Measurements from ENCODE around the gene KCNQ1OT1. TPM values are rescaled to one million over a fixed set of nuclear protein-coding genes. Genes with fewer than 3 reads are reported as not detected.

Gene KCNQ1OT1
- total RNA-seq, 1 experiment from 2014 or later: 1.2 TPM

DNA sequence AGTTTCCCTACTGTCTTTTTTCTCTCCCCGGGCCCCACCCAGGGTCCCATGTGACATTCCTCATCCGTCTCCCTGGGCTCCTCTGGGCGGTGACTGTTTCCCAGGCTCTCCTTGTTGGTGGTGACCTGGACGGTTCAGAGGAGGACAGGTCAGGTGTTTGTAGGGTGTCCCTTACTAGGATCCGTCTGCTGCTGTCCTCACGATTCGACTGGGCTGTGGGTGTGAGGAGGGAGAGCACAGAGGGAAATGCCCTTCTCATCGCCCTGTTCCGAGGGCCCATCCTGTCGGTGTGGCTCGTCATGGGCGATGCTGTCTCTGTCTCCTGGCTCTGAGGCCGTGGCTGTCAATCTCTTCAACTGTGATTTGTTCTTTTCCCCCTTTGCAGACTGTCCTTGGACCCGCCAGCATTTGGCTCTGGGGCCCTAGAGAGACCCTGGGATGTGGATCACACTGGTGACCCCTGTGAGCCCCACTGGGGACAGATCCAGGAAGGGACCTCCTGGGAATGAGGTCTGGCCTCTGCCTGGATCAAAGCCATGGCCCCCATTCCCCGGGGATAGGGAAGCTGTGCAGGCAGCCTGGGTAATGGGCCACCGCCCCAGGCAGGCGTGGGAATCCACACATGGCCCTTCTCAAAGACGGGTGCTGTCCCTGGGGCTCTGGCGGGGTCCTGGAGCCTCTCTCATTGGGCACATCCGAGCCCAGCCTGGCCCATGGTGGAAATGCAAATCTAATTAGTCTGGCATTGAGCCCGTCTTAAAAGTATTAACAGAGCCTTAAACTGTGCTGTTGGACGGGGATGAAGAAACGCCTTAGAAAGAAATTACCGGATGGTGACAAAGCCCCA lies 46.8 kb upstream of the KCNQ1OT1 start:
- no peak for DNase-seq
- H2AFZ ChIP-seq (ENCODE audit: low read length): no peak overlapping the region
- H3K18ac ChIP-seq (ENCODE audit: insufficient read length, low read depth, low read length): no peak overlapping the region
- no peaks in the 10 kb centered on the region for H3K79me1 ChIP-seq (ENCODE audit: insufficient read depth, low read depth, low read length, poor library complexity, severe bottlenecking)
- Mint-ChIP-seq H3K9me3 (no peaks in the 10 kb centered on the region; a peak in 1 of 5 replicates), H3K4me1 (peaks cover 0 to 9% of the 10 kb centered on the region in 2 experiments; a peak in 1 of 4 replicates), H3K27me3 (ENCODE audit: low read depth) (peaks cover 95% of the 10 kb centered on the region), H3K36me3 (ENCODE audit: insufficient read depth in 1 of 3, low read depth in 3 of 3) (no peaks in the 10 kb centered on the region), H3K27ac (peak overlapping the region in 1 of 3 experiments; percentile 67; a peak in 1 of 7 replicates), H3K4me3 (no peak overlapping the region)
- no peak overlapping the region for H2BK15ac ChIP-seq (ENCODE audit: low read depth, low read length)
- no peak overlapping the region for H3K4ac ChIP-seq (ENCODE audit: low read depth, low read length)
- no peak overlapping the region for H2BK12ac ChIP-seq (ENCODE audit: insufficient read length, low read depth, low read length)
- H3K79me2 ChIP-seq (ENCODE audit: insufficient read depth, low read length): no peaks in the 10 kb centered on the region
- no peak overlapping the region for H2BK120ac ChIP-seq (ENCODE audit: low read depth, low read length, poor library complexity, severe bottlenecking)
- H4K8ac ChIP-seq (replicated peaks; ENCODE audit: insufficient read length, low read depth, low read length): no peak overlapping the region
- peak overlapping the region; percentile 67; the same call in 1 of the 2 replicates for H3K14ac ChIP-seq (ENCODE audit: insufficient read depth, low read length)
- H3K23ac ChIP-seq (ENCODE audit: insufficient read length, low read depth, low read length): no peak overlapping the region
- H3K4me1 ChIP-seq (ENCODE audit: insufficient read depth, low read length): no peaks in the 10 kb centered on the region
- H3K56ac ChIP-seq (ENCODE audit: insufficient read length, low read depth, low read length): no peak overlapping the region
- no peak overlapping the region for H4K91ac ChIP-seq (ENCODE audit: insufficient read length, low read depth, low read length)
- H3T11ph ChIP-seq (ENCODE audit: low read length): no peak overlapping the region
- no peaks in the 10 kb centered on the region for H3K9me3 ChIP-seq (ENCODE audit: control insufficient read depth, low read depth, low read length)
- H3K9ac ChIP-seq (ENCODE audit: extremely low read depth, insufficient read length, low read length): no peak overlapping the region
- WGBS (ENCODE audit: extremely low coverage, insufficient read length, low lambda C conversion rate): no CpG with 5 or more reads among the region's 24 CpGs
- no peak overlapping the region for H2BK20ac ChIP-seq (ENCODE audit: low read depth, low read length, poor library complexity, severe bottlenecking)
- H3K27ac ChIP-seq (ENCODE audit: insufficient read length, low read depth, low read length): no peak overlapping the region
- TF ChIP-seq, protein P1, sequence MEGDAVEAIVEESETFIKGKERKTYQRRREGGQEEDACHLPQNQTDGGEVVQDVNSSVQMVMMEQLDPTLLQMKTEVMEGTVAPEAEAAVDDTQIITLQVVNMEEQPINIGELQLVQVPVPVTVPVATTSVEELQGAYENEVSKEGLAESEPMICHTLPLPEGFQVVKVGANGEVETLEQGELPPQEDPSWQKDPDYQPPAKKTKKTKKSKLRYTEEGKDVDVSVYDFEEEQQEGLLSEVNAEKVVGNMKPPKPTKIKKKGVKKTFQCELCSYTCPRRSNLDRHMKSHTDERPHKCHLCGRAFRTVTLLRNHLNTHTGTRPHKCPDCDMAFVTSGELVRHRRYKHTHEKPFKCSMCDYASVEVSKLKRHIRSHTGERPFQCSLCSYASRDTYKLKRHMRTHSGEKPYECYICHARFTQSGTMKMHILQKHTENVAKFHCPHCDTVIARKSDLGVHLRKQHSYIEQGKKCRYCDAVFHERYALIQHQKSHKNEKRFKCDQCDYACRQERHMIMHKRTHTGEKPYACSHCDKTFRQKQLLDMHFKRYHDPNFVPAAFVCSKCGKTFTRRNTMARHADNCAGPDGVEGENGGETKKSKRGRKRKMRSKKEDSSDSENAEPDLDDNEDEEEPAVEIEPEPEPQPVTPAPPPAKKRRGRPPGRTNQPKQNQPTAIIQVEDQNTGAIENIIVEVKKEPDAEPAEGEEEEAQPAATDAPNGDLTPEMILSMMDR (conservative IDR thresholded peaks at IDR 0.05): no peak
- H2BK5ac ChIP-seq (ENCODE audit: insufficient read length, low read length): no peak overlapping the region
- no peaks in the 10 kb centered on the region for H3K23me2 ChIP-seq (ENCODE audit: insufficient read length, low read depth, low read length, poor library complexity, severe bottlenecking)
- peaks cover 2% of the 10 kb centered on the region; the same call in 1 of the 2 replicates for H3K27me3 ChIP-seq (ENCODE audit: insufficient read depth, low read length)
- no peak overlapping the region for H2AK5ac ChIP-seq (ENCODE audit: insufficient read length, low read length)
- no peak overlapping the region for H4K5ac ChIP-seq (ENCODE audit: insufficient read length, low read depth, low read length)
- H3K4me2 ChIP-seq (ENCODE audit: insufficient read depth, insufficient read length, low read length): no peak overlapping the region
- H4K20me1 ChIP-seq (ENCODE audit: control insufficient read depth, insufficient read depth, insufficient read length): no peaks in the 10 kb centered on the region
